ENCODE data around the gene CNOT9. TPM values are rescaled to one million over a fixed set of nuclear protein-coding genes. Genes with fewer than 3 reads are reported as not detected.

The CNOT9 gene
- polyA plus RNA-seq, 1 experiment: 38.3 TPM

DNA sequence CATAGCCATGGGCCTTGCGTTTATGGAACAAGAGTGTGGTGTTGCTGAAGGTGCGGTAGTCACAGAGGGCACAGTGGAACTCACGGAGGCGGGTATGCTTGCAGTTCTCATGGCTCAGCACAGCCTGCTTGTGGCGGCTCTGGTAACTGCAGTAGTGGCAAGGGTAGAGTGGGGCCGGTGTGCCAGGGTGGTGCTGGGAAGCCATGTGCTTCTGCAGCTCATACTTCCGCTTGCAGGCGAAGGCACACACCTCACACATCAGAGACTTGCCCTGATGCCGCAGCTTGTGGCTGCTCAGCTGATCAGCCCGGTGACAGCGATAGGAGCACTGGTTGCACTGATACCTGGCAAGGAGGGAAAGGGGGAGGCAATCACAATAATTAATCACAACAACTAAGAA, 76.1 kb downstream of the CNOT9 start:
- TF ChIP-seq, protein P1, sequence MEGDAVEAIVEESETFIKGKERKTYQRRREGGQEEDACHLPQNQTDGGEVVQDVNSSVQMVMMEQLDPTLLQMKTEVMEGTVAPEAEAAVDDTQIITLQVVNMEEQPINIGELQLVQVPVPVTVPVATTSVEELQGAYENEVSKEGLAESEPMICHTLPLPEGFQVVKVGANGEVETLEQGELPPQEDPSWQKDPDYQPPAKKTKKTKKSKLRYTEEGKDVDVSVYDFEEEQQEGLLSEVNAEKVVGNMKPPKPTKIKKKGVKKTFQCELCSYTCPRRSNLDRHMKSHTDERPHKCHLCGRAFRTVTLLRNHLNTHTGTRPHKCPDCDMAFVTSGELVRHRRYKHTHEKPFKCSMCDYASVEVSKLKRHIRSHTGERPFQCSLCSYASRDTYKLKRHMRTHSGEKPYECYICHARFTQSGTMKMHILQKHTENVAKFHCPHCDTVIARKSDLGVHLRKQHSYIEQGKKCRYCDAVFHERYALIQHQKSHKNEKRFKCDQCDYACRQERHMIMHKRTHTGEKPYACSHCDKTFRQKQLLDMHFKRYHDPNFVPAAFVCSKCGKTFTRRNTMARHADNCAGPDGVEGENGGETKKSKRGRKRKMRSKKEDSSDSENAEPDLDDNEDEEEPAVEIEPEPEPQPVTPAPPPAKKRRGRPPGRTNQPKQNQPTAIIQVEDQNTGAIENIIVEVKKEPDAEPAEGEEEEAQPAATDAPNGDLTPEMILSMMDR (IDR thresholded peaks at IDR 0.05; ENCODE audit: insufficient read depth, low read depth, low read length): no peak
- DNase-seq (ENCODE audit: low read depth): no peak
- H3K27me3 ChIP-seq (ENCODE audit: control insufficient read depth, insufficient read depth, low read length): no peaks in the 10 kb centered on the region
- peaks cover 40% of the 10 kb centered on the region for H3K36me3 ChIP-seq (ENCODE audit: control insufficient read depth, insufficient read depth, low read length)
- ChIA-PET CTCF (interaction anchor here (2.2 kb wide), 1 partner anchor 14 kb away, joined by 8 read pairs; the partner anchor contains the start of genes BCS1L and ZNF142), POLR2A (no interaction called here)
- no peak overlapping the region for H3K4me3 ChIP-seq (ENCODE audit: low read depth, low read length)

DNA sequence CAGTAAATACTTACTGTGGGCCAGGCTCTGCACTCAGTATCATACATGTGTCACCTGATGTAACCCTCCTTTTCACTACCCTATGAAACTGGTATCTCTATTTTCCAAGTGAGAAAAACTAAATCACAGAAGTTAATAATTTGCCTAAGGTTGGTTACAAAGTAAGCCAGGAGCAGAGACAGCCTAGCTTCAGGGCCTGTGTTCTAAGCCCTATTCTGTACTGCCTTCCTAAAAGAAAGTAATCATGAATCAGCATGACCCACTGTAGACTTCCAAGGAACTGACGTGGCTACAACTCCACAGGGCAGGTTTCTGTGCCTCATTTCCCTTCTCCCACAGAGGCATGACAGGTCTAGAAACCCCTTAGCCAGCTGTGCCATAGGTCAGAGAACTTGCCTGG, 76.5 kb downstream of the CNOT9 start:
- ChIA-PET CTCF (interaction anchor here (2.2 kb wide), 1 partner anchor 14 kb away, joined by 8 read pairs; the partner anchor contains the start of genes BCS1L and ZNF142), POLR2A (no interaction called here)
- H3K4me3 ChIP-seq (ENCODE audit: low read depth, low read length): no peak overlapping the region
- DNase-seq (ENCODE audit: low read depth): no peak
- TF ChIP-seq, protein P1 (IDR thresholded peaks at IDR 0.05; ENCODE audit: insufficient read depth, low read depth, low read length): no peak
- no peaks in the 10 kb centered on the region for H3K27me3 ChIP-seq (ENCODE audit: control insufficient read depth, insufficient read depth, low read length)
- peaks cover 40% of the 10 kb centered on the region for H3K36me3 ChIP-seq (ENCODE audit: control insufficient read depth, insufficient read depth, low read length)

Small RNA genes within 50 kb of the gene (small RNA-seq; reads per million reads assigned to genes)
- not detected for gene RNU6-136P (ENCODE audit: insufficient read length, low read depth, low replicate concordance)

Other genes starting within 250 kb of the CNOT9 start
- gene CATIP, start 212.0 kb upstream of the CNOT9 start, polyA plus RNA-seq (2011; rRNA removed): not detected in 2 replicates
- 0.05 and 0.23 TPM in 2 replicates for gene SLC11A1, start 186.6 kb upstream of the CNOT9 start, polyA plus RNA-seq (2011; rRNA removed)
- gene CTDSP1, start 169.0 kb upstream of the CNOT9 start, polyA plus RNA-seq (2011; rRNA removed): 104 and 166 TPM in 2 replicates
- gene VIL1, start 149.7 kb upstream of the CNOT9 start, polyA plus RNA-seq (2011; rRNA removed): not detected in 2 replicates
- 1.9 and 3.6 TPM in 2 replicates for gene USP37, start 488 bp upstream of the CNOT9 start, polyA plus RNA-seq (2011; rRNA removed)
- 1.0 and 1.1 TPM in 2 replicates for gene PLCD4, start 39.1 kb downstream of the CNOT9 start, polyA plus RNA-seq (2011; rRNA removed)
- gene ZNF142, start 90.8 kb downstream of the CNOT9 start, polyA plus RNA-seq (2011; rRNA removed): 2.9 and 7.1 TPM in 2 replicates
- 34.1 and 49.0 TPM in 2 replicates for gene BCS1L, start 90.8 kb downstream of the CNOT9 start, polyA plus RNA-seq (2011; rRNA removed)
- gene RNF25, start 103.2 kb downstream of the CNOT9 start, polyA plus RNA-seq (2011; rRNA removed): 78.2 and 91.6 TPM in 2 replicates
- 38.1 and 58.7 TPM in 2 replicates for gene STK36, start 103.2 kb downstream of the CNOT9 start, polyA plus RNA-seq (2011; rRNA removed)
- 12.9 and 14.1 TPM in 2 replicates for gene TTLL4, start 142.0 kb downstream of the CNOT9 start, polyA plus RNA-seq (2011; rRNA removed)
- 17.2 and 26.8 TPM in 2 replicates for gene CYP27A1, start 213.3 kb downstream of the CNOT9 start, polyA plus RNA-seq (2011; rRNA removed)